Stimulated activated CD8-positive, alpha-beta memory T cell treated with anti-CD3 and anti-CD28 coated beads, Interleukin-7, amount 100 ng/mL, for 4 hours (primary cell): ENCODE measurements around the gene FOXD3.

ENCODE experiments used
- DNase-seq, 2 donors: peaks; one replicate each; pipeline ENCODE4 v3.0.0-alpha.2; 2020; ENCODE audit warnings: low read depth in 2 of 2

FOXD3 gene

DNA sequence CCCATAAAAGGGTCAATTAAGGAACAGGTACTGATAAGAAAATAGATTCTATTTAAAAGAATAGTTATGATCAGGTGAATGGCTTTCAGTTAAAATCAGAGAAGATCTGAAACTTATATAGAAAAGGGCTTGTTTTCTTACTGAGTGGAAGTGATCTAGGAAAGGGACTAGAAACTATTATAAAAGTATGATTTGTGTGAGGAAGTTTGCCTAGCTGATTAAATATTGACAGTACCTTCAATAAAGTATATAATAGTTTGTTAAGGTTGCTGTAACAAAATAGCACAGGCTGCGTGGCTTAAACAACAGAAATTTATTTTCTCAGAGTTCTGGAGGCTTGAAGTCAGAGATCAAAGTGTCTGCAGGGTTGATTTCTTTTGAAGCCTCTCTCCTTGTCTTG, 39.7 kb downstream of the FOXD3 start:
- no peak for DNase-seq

DNA sequence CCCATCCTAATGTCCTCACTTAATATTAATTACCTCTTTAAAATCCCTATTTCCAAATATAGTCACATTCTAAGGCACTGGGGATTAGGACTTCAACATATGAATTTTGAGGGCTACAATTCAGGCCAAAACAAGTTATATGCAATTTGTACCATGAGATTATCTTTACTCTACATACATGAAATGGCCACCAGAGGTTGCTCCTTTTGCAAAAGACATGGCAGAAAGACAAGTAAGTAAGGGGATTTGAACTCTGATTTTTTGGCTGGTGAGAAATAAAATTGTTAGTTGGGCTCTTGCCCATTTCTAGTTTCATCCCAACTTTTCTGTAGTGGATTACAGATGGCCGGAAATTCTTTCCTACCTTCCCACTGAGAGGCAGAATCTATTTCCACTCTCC, 40.2 kb downstream of the FOXD3 start:
- no peak for DNase-seq

DNA sequence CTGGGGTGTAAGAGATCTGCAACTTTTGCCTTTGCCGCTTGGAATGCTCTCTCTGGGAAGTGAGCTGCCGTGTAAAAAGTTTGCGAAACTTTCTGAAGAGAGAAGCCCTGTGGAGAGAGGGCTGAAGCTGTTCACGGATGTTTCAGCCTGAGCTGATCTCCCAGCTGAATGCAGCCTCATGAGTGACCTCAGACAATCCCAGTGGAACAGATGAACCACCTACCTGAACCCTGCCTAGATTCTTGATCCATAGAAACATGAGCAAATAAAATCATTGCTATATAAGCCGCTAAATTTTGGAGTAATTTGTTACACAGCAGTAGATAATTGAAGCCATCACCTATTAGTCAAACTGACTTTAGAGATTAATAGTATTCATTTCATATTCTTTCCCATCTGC, 40.6 kb downstream of the FOXD3 start:
- DNase-seq = no peak

DNA sequence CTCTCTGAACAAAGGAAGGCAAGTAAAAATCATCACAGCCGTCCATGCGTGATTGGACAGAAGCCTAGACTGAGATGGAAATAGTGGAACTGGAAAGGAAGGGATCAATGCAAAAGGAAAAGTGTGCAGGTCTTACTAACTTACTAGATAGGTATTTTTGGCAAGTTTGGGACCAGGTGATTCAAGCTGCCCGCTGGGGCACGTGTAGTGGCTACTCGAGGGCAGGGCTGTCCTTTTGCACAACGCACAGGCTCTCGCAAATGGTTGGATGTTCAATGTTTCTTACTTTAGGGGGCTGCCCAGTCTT, 44.5 kb downstream of the FOXD3 start:
- no peak for DNase-seq

DNA sequence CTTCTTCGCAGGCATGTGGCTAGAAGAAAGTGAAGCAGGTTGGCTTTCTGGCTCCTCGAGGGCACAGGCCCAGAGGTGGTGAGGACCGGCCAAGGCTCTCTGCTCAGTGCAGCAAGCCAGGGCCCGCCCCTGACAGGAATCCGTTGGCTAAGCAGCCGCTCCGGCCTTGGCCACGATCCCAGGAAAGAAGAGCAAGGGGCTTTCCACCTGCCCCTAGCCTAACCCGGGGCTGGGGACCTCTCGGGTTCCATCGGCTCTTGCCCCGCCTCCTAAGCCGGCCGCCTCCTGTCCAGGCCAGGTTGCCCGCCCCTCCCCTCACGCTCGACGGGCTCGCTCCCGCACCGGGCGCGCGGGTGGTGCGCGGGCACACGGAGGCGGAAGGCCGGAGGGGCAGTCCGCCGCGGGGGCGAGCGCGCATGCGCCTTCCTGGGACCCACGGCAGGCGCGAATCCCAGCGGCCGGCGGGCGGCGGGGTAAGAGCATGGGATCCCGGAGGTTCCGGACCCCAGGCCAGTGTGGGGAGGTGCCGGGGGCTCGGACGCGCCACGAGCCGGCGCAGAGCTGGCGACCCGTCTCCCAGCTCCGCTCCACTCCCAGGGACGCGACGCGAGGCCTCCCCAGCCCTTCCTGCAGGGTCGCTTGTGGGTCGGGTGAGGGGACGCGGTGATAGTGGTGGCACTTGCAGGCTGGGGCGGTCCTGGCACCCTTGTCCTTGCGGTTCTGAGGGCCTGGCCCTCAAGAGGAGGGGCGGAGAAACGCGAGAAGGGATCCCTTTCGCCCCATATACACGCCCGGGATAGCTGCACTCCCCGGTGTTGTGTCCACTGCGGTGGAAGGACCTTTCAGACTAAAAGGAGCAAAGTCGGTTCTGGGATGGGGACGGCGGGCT, 45.1 kb downstream of the FOXD3 start, which contains the start of gene ALG6:
Gene ALG6 (plus strand): TSS at position 413 of the 889 bp plus-strand sequence. CDS start 3,351 bp downstream, outside the sequence.
- DNase-seq = peak; percentile 73 to 89

DNA sequence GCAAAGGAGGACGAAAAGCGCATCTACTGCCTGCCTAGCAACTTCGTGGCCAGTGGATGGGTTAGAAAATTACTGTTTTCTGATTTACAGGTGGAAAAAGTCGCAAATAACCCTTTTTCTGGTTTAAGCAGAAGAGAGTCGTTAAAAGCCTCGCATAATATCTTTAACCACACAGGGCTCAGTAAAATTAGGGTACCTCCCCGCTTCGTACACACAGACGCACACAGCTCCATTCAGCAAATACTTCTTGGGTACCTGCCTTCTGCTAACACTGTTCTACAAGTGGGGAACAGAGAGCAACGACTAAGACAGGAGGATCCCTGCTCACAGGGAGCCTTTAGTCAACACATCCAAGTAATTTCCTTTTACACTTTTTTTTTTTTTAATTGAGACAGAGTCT, 45.8 kb downstream of the FOXD3 start:
- DNase-seq = no peak
